MG63 (cell line): ENCODE results near the gene ASPSCR1. TPM values are rescaled to one million over a fixed set of nuclear protein-coding genes. Genes with fewer than 3 reads are reported as not detected.

ENCODE experiments used
- DNase-seq: peaks from one replicate; pipeline ENCODE4 v3.0.0-alpha.2; 2020
- H3K27me3 ChIP-seq: fragments of 250-450 bp; sonication (Bioruptor Pico); 2 replicates; pipeline ENCODE4 v1.5.1; 2020; ENCODE audit warnings: mild to moderate bottlenecking, moderate library complexity
- H3K36me3 ChIP-seq: fragments of 250-450 bp; sonication (Bioruptor Pico); 2 replicates; pipeline ENCODE4 v1.5.1; 2020; ENCODE audit warnings: mild to moderate bottlenecking, moderate library complexity
- H3K4me3 ChIP-seq: fragments of 250-450 bp; sonication (Bioruptor Pico); 2 replicates; pipeline ENCODE4 v1.5.1; 2020; ENCODE audit warnings: mild to moderate bottlenecking, moderate library complexity
- H3K9me3 ChIP-seq: fragments of 250-450 bp; sonication (Bioruptor Pico); 2 replicates; pipeline ENCODE4 v1.5.1; 2020; ENCODE audit warnings: mild to moderate bottlenecking, moderate library complexity
- total RNA-seq: library from RNA; depleted of rRNA; stranded (reverse); fragments of >200 nt; shearing (Covaris generic); gene quantifications from 2 replicates; pipeline ENCODE4 v1.2.3, GENCODE V29; 2014; ENCODE audit warnings: low replicate concordance

ASPSCR1 gene
- total RNA-seq, 1 experiment from 2014 or later, result 78.0 TPM

- H3K27me3 ChIP-seq, result no peaks in the 10 kb centered on the region
- peaks cover 33% of the 10 kb centered on the region for H3K36me3 ChIP-seq
- DNase-seq, result no peak
- H3K9me3 ChIP-seq, result no peaks in the 10 kb centered on the region
- H3K4me3 ChIP-seq, result no peak overlapping the region
Measured at GRCh38 chr17:81990836-81991683, 13.6 kb downstream of the ASPSCR1 start.

DNA sequence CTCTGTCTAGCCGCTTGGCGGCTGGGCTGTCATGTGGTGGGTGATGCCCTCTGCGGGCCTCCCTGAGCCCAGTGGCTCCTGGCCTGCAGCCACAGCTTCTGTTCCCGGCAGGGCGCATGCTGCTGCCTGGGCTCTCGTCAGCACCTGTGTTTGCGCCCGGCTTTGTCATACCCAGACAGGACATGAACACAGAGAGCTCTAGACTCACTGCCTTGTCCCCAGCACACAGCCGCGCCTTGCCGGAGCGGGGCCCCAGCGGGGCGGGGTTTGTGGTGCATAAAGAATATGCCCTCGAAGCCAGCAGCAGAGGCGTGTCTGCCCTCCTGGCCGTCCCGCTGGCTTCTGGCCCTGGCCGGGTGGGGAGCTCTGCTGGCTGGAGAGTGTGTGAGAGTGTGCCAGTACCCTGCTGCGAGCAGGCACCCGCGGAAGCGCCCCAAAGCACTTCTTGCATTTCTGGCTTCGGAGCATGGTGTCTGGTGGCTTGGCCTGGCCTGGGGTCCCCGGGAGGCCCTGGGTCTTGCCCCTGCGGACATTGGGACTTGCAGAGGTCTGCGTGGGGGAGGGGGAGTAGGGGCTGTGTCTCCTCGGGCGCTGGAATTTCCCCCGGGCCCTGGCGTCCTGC lies 14.4 kb downstream of the ASPSCR1 start:
- Histone ChIP-seq H3K9me3 (no peaks in the 10 kb centered on the region), H3K27me3 (no peaks in the 10 kb centered on the region), H3K36me3 (peaks cover 28% of the 10 kb centered on the region), H3K4me3 (no peak overlapping the region)
- peak; percentile 98 for DNase-seq

DNA sequence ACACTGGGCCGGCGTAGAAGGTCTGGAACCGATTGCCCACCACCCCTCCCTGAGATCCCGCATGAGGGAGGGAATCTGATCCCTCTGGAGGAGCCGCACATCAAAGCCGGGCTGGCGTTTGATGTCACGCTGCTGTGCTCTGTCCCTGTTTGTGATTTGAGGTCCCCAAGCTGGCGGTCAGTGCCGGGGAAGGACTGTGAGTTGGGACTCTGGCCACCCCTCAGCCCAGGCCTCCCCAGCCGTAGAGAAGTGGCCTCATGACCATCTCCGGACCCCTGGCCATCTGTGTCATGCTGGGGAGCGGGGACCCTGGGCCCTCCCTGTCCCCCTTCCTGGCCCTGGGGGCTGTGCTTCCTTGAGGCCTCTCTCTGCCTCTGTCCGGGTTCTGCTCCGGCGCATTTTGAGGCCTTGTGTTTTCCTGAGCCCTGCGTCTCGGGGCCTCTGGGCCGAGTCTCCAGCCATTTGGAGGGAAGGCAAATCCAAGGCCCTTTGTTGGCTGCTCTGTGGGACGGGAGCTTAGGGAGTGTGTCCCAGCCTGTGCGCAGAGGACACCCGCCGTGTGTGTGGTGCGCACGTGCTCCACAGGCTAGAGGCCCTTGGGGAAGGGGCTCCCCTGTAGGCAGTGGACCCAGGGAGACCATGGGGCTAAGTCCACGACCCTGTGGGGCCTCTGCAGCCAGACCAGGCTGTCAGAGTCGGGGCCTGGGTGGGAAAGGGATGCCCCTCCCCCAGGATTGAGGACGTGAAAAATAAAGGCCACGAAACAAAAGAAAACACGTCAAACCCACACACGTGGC lies 15.1 kb downstream of the ASPSCR1 start:
- no peaks in the 10 kb centered on the region for H3K9me3 ChIP-seq
- no peak for DNase-seq
- no peak overlapping the region for H3K4me3 ChIP-seq
- H3K27me3 ChIP-seq, result no peaks in the 10 kb centered on the region
- H3K36me3 ChIP-seq, result peaks cover 29% of the 10 kb centered on the region

GRCh38 chr17:81993729-81994592 lies 16.5 kb downstream of the ASPSCR1 start:
- peaks cover 28% of the 10 kb centered on the region for H3K36me3 ChIP-seq
- H3K27me3 ChIP-seq, result no peaks in the 10 kb centered on the region
- H3K4me3 ChIP-seq, result no peak overlapping the region
- no peak for DNase-seq
- no peaks in the 10 kb centered on the region for H3K9me3 ChIP-seq

DNA sequence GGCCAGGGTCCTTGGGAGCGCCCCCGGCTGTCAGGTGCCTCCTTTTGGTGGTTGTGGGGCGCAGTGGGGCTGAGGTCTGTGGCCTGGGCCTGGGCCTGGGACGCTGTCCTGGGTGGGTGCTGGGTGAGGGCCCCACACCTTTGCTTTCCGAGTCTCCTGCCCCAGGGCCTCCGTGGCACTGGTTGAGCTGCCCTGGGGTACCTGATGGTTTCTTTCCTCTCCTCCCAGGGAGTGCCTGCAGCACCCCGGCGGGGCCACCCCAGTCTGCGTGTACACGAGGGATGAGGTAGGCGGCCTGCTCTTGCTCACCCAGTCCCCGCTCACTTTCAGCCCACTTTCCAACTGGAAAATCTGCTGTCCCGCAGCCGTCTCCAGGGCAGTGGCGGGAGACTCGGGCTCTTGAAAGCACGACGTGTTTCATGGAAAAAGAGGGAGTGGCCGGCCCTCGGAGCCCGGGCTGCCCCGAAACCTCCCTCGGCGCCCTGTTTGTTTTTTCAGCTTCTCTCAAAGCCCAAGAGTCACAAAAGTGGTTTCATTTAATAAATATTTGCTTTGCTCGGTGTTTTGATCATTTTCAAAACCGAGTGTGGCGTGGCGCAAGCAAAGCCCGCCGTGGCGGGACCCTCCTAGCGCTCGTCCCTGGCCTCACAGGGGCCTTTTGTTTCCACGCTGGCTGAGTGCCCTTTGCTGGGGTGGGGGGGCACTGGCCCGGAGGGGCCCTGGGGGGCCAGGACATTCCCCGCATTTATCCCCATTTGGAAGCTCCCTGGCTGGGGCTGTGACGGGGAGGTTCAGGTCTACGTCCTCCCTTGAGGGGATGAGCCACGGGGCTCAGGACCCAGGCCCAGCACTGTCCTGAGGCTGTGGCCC lies 17.4 kb downstream of the ASPSCR1 start:
- H3K27me3 ChIP-seq, result no peaks in the 10 kb centered on the region
- no peaks in the 10 kb centered on the region for H3K9me3 ChIP-seq
- H3K4me3 ChIP-seq, result no peak overlapping the region
- H3K36me3 ChIP-seq, result peaks cover 28% of the 10 kb centered on the region
- no peak for DNase-seq

DNA sequence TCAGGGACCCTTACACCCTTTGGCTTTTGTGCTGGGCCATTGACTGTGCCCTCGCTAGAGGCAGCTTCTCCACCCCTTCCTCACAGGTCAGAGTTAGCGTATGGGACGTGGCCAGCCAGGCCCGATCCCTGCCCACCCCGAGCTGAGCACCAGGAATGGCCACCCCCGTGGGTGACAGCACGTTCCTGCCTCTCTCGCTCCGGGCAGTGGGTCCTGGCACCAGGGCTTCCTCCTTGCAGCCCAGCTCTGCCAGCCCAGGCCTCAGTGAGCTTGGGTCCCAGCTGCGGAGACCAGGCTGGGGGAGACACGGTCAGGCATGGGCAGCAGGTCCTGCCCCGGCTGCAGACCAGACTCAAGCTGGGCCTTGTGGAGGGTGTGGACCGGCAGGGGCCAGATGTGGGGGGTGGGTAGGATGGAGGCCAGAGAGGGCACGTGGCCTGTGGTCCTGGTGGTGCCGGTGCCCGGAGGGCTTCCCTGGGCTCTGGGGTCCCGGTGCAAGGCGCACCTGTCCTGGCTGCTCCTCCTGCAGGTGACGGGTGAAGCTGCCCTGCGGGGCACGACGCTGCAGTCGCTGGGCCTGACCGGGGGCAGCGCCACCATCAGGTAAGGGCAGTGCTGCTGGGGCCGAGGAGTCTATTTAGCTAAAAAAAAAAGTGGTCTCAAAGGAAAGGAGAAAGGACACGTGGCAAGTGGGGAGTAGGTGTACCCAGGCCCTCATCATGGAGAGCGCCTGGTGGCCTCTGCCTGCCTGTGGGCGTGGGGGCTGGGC lies 18.2 kb downstream of the ASPSCR1 start:
- Histone ChIP-seq H3K9me3 (no peaks in the 10 kb centered on the region), H3K27me3 (no peaks in the 10 kb centered on the region), H3K4me3 (no peak overlapping the region), H3K36me3 (peaks cover 24% of the 10 kb centered on the region)
- no peak for DNase-seq

GRCh38 chr17:81996232-81996756 lies 18.9 kb downstream of the ASPSCR1 start:
- DNase-seq, result no peak

GRCh38 chr17:81996757-81997441 lies 19.5 kb downstream of the ASPSCR1 start:
- DNase-seq, result no peak
- H3K4me3 ChIP-seq, result no peak overlapping the region
- H3K36me3 ChIP-seq, result peaks cover 24% of the 10 kb centered on the region
- no peaks in the 10 kb centered on the region for H3K9me3 ChIP-seq
- H3K27me3 ChIP-seq, result no peaks in the 10 kb centered on the region

More at GRCh38 chr17:81996232-81996756, 18.9 kb downstream of the ASPSCR1 start:
- Histone ChIP-seq H3K36me3 (peaks cover 24% of the 10 kb centered on the region), H3K4me3 (no peak overlapping the region), H3K27me3 (no peaks in the 10 kb centered on the region), H3K9me3 (no peaks in the 10 kb centered on the region)

DNA sequence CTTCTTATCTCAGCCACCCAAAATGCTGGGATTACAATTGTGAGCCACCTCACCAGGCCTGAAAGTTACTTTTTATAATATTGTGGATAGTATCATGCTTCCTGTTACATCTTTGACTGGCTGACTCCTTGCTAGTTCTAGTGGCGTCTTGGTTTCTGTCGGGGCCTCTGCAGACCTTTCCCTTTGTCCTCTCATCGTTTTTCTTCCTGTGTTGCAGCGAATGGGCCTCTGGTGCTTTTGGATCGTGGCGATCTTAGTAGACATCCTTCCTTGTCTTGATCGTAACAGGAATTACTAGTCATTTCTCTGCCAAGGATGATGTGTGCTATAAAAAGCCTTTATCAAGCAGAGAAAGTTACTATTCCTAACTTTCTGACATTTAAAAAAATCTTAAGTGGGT lies 20.8 kb downstream of the ASPSCR1 start:
- Histone ChIP-seq H3K36me3 (peaks cover 21% of the 10 kb centered on the region), H3K27me3 (no peaks in the 10 kb centered on the region), H3K9me3 (no peaks in the 10 kb centered on the region), H3K4me3 (no peak overlapping the region)
- DNase-seq, result no peak

GRCh38 chr17:81998691-81999438 lies 21.4 kb downstream of the ASPSCR1 start:
- Histone ChIP-seq H3K4me3 (no peak overlapping the region), H3K9me3 (no peaks in the 10 kb centered on the region), H3K36me3 (peaks cover 15% of the 10 kb centered on the region), H3K27me3 (no peaks in the 10 kb centered on the region)
- DNase-seq, result no peak

DNA sequence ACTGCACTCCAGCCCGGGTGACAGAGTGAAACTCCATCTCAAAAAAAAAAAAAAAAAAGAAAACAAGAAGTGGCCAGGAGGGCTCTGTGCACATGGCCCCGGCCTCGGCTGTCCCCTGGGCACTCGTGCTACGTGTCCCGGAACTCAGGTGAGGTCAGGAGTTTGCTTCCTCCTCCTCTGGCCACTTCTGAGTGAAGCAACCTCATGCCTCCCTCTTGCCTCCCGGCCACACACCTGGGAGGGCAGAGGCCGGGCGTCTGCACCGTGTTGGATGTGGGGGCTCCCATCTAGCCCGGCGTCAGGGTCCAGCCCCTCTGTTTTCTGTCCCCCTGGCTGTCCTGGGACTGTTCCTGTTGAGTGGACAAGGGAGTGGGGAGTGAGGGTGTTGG lies 22.2 kb downstream of the ASPSCR1 start:
- Histone ChIP-seq H3K27me3 (no peaks in the 10 kb centered on the region), H3K9me3 (no peaks in the 10 kb centered on the region), H3K36me3 (peaks cover 15% of the 10 kb centered on the region), H3K4me3 (no peak overlapping the region)
- no peak for DNase-seq

GRCh38 chr17:81999976-82000802 lies 22.8 kb downstream of the ASPSCR1 start:
- Histone ChIP-seq H3K27me3 (no peaks in the 10 kb centered on the region), H3K4me3 (no peak overlapping the region), H3K9me3 (no peaks in the 10 kb centered on the region), H3K36me3 (peaks cover 8% of the 10 kb centered on the region)
- DNase-seq, result no peak
